GM13977 (cell line): ENCODE results near the gene SLC9A8.

Experiments
- DNase-seq: peaks from one replicate; pipeline ENCODE4 v3.0.0; 2012; ENCODE audit warnings: low spot score
- CTCF ChIP-seq: IDR thresholded peaks from 2 replicates; pipeline ENCODE4 v1.5.1; 2012; ENCODE audit warnings: mild to moderate bottlenecking, control low read depth; ENCODE audit not compliant: insufficient read depth; ENCODE audit errors: extremely low read depth, missing control alignments
- in situ Hi-C: fragments of 300-500 bp; cut with MboI; formaldehyde crosslinking; loops from one replicate; pipeline ENCODE4 v1.12.0; 2022; ENCODE audit warnings: low sequenced_read_pairs, low pct_unique_long_range_greater_than_20kb, mixed read lengths, inconsistent platforms; ENCODE audit not compliant: unreplicated experiment

The SLC9A8 gene

GRCh38 chr20:49784291-49784690, 28.3 kb upstream of the SLC9A8 start:
- no peak for TF ChIP-seq CTCF

GRCh38 chr20:49785149-49785851, 27.3 kb upstream of the SLC9A8 start:
- no peak for DNase-seq
- no peak for TF ChIP-seq CTCF
- in situ Hi-C loops = no loop called here

More at GRCh38 chr20:49784291-49784690, 28.3 kb upstream of the SLC9A8 start:
- DNase-seq = no peak
- in situ Hi-C loops = no loop called here

GRCh38 chr20:49785852-49786175, 26.8 kb upstream of the SLC9A8 start:
- no peak for TF ChIP-seq CTCF
- in situ Hi-C loops = no loop called here
- peak; percentile 40 for DNase-seq

GRCh38 chr20:49786196-49786595, 26.4 kb upstream of the SLC9A8 start:
- in situ Hi-C loops = no loop called here
- TF ChIP-seq CTCF = no peak

GRCh38 chr20:49786668-49787370, 25.8 kb upstream of the SLC9A8 start:
- DNase-seq = no peak
- no peak for TF ChIP-seq CTCF
- in situ Hi-C loops = no loop called here

More at GRCh38 chr20:49786196-49786595, 26.4 kb upstream of the SLC9A8 start:
- DNase-seq = no peak

GRCh38 chr20:49787371-49788357, 25.0 kb upstream of the SLC9A8 start:
- in situ Hi-C loops = no loop called here
- no peak for TF ChIP-seq CTCF
- no peak for DNase-seq
